Measurements from ENCODE around the gene SLC8A3.

SLC8A3 gene

GRCh38 chr14:70177081-70177800 is 11.5 kb downstream of the SLC8A3 start:
- no peak for TF ChIP-seq CTCF (IDR thresholded peaks at IDR 0.05; ENCODE audit: control insufficient read depth, insufficient read depth, low read depth, low read length, missing control alignments)
- DNase-seq (ENCODE audit: low read depth): no peak
- H3K4me3 ChIP-seq (ENCODE audit: control insufficient read depth, low read depth, low read length): no peak overlapping the region

- TF ChIP-seq CTCF (IDR thresholded peaks at IDR 0.05; ENCODE audit: control insufficient read depth, insufficient read depth, low read depth, low read length, missing control alignments): no peak
- no peak for DNase-seq (ENCODE audit: low read depth)
- no peak overlapping the region for H3K4me3 ChIP-seq (ENCODE audit: control insufficient read depth, low read depth, low read length)
Observed at GRCh38 chr14:70173569-70173968, 15.2 kb downstream of the SLC8A3 start.

- H3K4me3 ChIP-seq (ENCODE audit: control insufficient read depth, low read depth, low read length): no peak overlapping the region
- DNase-seq (ENCODE audit: low read depth): no peak
- no peak for TF ChIP-seq CTCF (IDR thresholded peaks at IDR 0.05; ENCODE audit: control insufficient read depth, insufficient read depth, low read depth, low read length, missing control alignments)
Observed at GRCh38 chr14:70171726-70172125, 17.0 kb downstream of the SLC8A3 start.

GRCh38 chr14:70170976-70171375 is 17.8 kb downstream of the SLC8A3 start:
- DNase-seq (ENCODE audit: low read depth): no peak
- H3K4me3 ChIP-seq (ENCODE audit: control insufficient read depth, low read depth, low read length): no peak overlapping the region
- TF ChIP-seq CTCF (IDR thresholded peaks at IDR 0.05; ENCODE audit: control insufficient read depth, insufficient read depth, low read depth, low read length, missing control alignments): no peak

- H3K4me3 ChIP-seq (ENCODE audit: control insufficient read depth, low read depth, low read length): no peak overlapping the region
- no peak for DNase-seq (ENCODE audit: low read depth)
- TF ChIP-seq CTCF (IDR thresholded peaks at IDR 0.05; ENCODE audit: control insufficient read depth, insufficient read depth, low read depth, low read length, missing control alignments): no peak
Observed at GRCh38 chr14:70168406-70168805, 20.3 kb downstream of the SLC8A3 start.

- no peak overlapping the region for H3K4me3 ChIP-seq (ENCODE audit: control insufficient read depth, low read depth, low read length)
- no peak for TF ChIP-seq CTCF (IDR thresholded peaks at IDR 0.05; ENCODE audit: control insufficient read depth, insufficient read depth, low read depth, low read length, missing control alignments)
- no peak for DNase-seq (ENCODE audit: low read depth)
Observed at GRCh38 chr14:70166530-70167203, 22.1 kb downstream of the SLC8A3 start.
